ENCODE results near the gene STXBP1. TPM values are rescaled to one million over a fixed set of nuclear protein-coding genes. Genes with fewer than 3 reads are reported as not detected.

The STXBP1 gene
- total and polyA plus RNA-seq, 2 of the 13 experiments (the other 11 are each of a cell fraction or from before 2014, with no cell fraction given), result 2.9 TPM

- CTCF ChIA-PET (ENCODE audit: low intra/inter-chr PET ratio, low total read pairs), result no interaction called here
- peaks cover 68% of the 10 kb centered on the region for H3K4me1 ChIP-seq (ENCODE audit: insufficient read depth, low read length)
- in situ Hi-C loops (cut with HindIII; ENCODE audit: extremely low pct_ligation_motif_present, low pct_unique_long_range_greater_than_20kb), result no loop called here
- TF ChIP-seq ZFP41 (CRISPR knock-in tag; IDR thresholded peaks at IDR 0.05; ENCODE audit: borderline replicate concordance), result no peak
- no peak for TF ChIP-seq SKIL (CRISPR knock-in tag; IDR thresholded peaks at IDR 0.05; ENCODE audit: borderline replicate concordance)
- no peak for TF ChIP-seq MAX (IDR thresholded peaks at IDR 0.05)
- no peak for TF ChIP-seq ETV6 (CRISPR knock-in tag; conservative IDR thresholded peaks at IDR 0.05)
- no peak for TF ChIP-seq ZNF768 (CRISPR knock-in tag; IDR thresholded peaks at IDR 0.05)
- TF ChIP-seq ZNF12 (CRISPR knock-in tag; IDR thresholded peaks at IDR 0.05), result no peak
- no peak for TF ChIP-seq GATA4 (IDR thresholded peaks at IDR 0.05; ENCODE audit: borderline replicate concordance, low read depth)
- no peak for TF ChIP-seq EED (CRISPR knock-in tag; IDR thresholded peaks at IDR 0.05)
- TF ChIP-seq ZNF891 (CRISPR knock-in tag; IDR thresholded peaks at IDR 0.05), result no peak
- TF ChIP-seq ZNF318 (CRISPR knock-in tag; IDR thresholded peaks at IDR 0.05), result no peak
- TF ChIP-seq TOPORS (CRISPR knock-in tag; IDR thresholded peaks at IDR 0.05), result no peak
- TF ChIP-seq TRIM22 (IDR thresholded peaks at IDR 0.05), result no peak
- no peak for TF ChIP-seq NR3C1 (CRISPR knock-in tag; IDR thresholded peaks at IDR 0.05)
Observed at GRCh38 chr9:127580879-127581475, 31.1 kb upstream of the STXBP1 start.

More at GRCh38 chr9:127580879-127581475, 31.1 kb upstream of the STXBP1 start:
- no peak for ATAC-seq
- Histone ChIP-seq H3K4me3 (replicated peaks in 1 of 3; ENCODE audit: insufficient read depth in 1 of 3, low read depth in 2 of 3, low read length in 3 of 3) (no peak overlapping the region), H3K79me2 (ENCODE audit: insufficient read depth, low read length) (no peaks in the 10 kb centered on the region), H3K9ac (ENCODE audit: insufficient read depth, low read depth, low read length) (no peak overlapping the region), H3K4me2 (ENCODE audit: low read depth, low read length) (no peak overlapping the region), H4K20me1 (ENCODE audit: insufficient read depth, low read length) (no peaks in the 10 kb centered on the region), H3K36me3 (replicated peaks in 1 of 2; ENCODE audit: control insufficient read depth in 1 of 2, insufficient read depth in 2 of 2, low read length in 2 of 2) (no peaks in the 10 kb centered on the region), H3K27me3 (ENCODE audit: control insufficient read depth in 1 of 2, insufficient read depth in 2 of 2, low read length in 2 of 2) (no peaks in the 10 kb centered on the region), H3K9me3 (ENCODE audit: low read length) (no peaks in the 10 kb centered on the region), H3K27ac (ENCODE audit: extremely low read length, insufficient read depth, low read length) (no peak overlapping the region), H2AFZ (ENCODE audit: low read length) (no peak overlapping the region)
- no peak for DNase-seq (ENCODE audit: low spot score)
- POLR2A ChIA-PET, result no interaction called here
- FAIRE-seq, result no peak
- whole genome bisulfite sequencing (ENCODE audit: low lambda C conversion rate), result 89% methylated on average over 7 of the region's 7 CpGs
- intact Hi-C loops (cut with micrococcal nuclease; ENCODE audit: unreplicated experiment), result no loop called here
- no TSS peak for BruUV-seq (replicated peaks)

All from HepG2 (cell line).